Neutrophil (primary cell): Measurements from ENCODE around the gene SHISAL1.

Source experiments
- H3K27ac ChIP-seq: fragments of 200-600 bp; sonication (generic); 2 replicates; pipeline ENCODE4 v1.5.1; 2016; ENCODE audit warnings: mild to moderate bottlenecking, moderate library complexity
- H3K27me3 ChIP-seq: fragments of 200-600 bp; sonication (generic); 2 replicates; pipeline ENCODE4 v1.6.0; 2016; ENCODE audit warnings: mild to moderate bottlenecking
- H3K36me3 ChIP-seq: fragments of 200-600 bp; sonication (generic); 2 replicates; pipeline ENCODE4 v1.5.1; 2017
- H3K4me1 ChIP-seq, 2 experiments: fragments of 200-600 bp in 1 of 2; sonication (generic) in 1 of 2; 1 replicate in 1 of 2; 2 replicates in 1 of 2; pipeline versions ENCODE4 v1.5.1 to v1.6.1; 2013 to 2016; ENCODE audit warnings: low read depth in 1 of 2, low read length in 1 of 2, mild to moderate bottlenecking in 1 of 2, moderate library complexity in 1 of 2; ENCODE audit not compliant: control insufficient read depth in 1 of 2, insufficient read depth in 1 of 2
- H3K4me3 ChIP-seq, 2 experiments: fragments of 200-600 bp in 1 of 2; sonication (generic) in 1 of 2; 1 replicate in 1 of 2; 2 replicates in 1 of 2; pipeline ENCODE4 v1.5.1; 2013 to 2016; ENCODE audit warnings: low read depth in 1 of 2, low read length in 1 of 2, mild to moderate bottlenecking in 1 of 2, moderate library complexity in 1 of 2
- H3K9me3 ChIP-seq: fragments of 200-600 bp; sonication (generic); 2 replicates; pipeline ENCODE4 v1.5.1; 2016
- TF ChIP-seq, protein P1 (sequence below): fragments of 200-600 bp; sonication (generic); IDR thresholded peaks from 2 replicates; pipeline ENCODE4 v1.5.1; 2016; ENCODE audit warnings: antibody characterized with exemption

Gene SHISAL1

DNA sequence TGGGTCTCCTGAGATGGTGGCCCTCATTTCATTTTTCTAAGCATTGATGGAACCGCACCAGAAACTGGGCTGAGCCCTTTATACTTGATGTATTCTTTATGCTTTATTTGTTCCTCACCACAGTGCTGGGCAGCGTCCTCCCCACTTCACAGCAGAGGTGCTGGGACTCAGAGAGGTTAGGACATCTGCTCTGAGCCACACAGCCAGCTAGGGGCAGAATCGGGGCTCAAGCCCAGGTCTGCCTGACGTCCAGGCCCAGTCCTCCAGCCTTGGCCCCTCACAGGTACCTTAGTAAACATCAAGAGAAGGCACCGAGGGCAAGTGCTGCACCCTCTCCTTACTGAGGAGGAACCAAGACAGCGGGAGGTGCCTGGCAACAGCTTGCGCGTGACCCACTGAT lies 20.2 kb upstream of the SHISAL1 start:
- TF ChIP-seq, protein P1, sequence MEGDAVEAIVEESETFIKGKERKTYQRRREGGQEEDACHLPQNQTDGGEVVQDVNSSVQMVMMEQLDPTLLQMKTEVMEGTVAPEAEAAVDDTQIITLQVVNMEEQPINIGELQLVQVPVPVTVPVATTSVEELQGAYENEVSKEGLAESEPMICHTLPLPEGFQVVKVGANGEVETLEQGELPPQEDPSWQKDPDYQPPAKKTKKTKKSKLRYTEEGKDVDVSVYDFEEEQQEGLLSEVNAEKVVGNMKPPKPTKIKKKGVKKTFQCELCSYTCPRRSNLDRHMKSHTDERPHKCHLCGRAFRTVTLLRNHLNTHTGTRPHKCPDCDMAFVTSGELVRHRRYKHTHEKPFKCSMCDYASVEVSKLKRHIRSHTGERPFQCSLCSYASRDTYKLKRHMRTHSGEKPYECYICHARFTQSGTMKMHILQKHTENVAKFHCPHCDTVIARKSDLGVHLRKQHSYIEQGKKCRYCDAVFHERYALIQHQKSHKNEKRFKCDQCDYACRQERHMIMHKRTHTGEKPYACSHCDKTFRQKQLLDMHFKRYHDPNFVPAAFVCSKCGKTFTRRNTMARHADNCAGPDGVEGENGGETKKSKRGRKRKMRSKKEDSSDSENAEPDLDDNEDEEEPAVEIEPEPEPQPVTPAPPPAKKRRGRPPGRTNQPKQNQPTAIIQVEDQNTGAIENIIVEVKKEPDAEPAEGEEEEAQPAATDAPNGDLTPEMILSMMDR: no peak
- Histone ChIP-seq H3K27me3 (peaks cover 98% of the 10 kb centered on the region), H3K4me3 (no peak overlapping the region), H3K36me3 (no peaks in the 10 kb centered on the region), H3K27ac (no peak overlapping the region), H3K4me1 (no peaks in the 10 kb centered on the region), H3K9me3 (no peaks in the 10 kb centered on the region)

DNA sequence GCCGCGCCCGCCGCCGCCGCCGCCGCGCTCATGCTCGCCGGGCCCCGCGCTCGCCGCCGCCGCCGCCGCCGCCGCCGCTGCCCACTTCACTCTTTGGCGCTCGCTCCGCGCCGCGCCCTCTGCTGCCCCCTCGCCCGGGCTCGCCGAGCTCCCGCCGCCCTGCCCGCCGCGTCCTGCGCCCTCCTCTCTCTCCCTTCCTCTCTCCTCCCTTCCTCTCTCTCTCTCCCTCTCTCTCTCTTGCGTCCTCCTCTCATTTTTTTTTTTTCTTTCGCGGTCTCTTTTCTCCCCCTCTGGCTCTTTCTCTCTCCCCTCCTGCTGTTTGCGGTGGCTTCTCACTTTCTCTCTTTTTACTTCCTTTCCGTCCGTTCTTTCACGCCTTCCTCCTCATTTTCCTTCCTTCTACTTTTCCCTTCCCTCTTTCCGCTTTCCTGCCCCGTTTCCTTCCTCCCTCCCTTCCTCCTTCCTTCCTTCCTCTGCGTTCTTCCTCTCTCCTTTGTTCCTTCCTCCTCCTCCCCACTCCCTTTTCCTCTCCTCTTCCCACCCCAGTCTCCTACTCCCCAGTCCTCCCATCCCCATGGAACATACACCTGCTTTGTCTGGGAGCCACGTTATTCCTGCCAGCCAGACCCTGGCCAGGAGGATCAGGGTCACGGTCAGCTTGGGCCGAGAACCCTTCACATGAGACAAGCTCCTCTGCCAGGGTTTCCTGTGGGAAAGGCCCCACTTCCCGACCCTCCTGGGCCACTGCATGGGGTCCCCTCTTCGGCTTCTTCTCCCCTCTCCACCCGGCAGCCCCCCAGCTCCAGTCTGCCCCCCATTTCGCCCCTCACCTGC lies 19.3 kb upstream of the SHISAL1 start:
- TF ChIP-seq, protein P1: no peak
- Histone ChIP-seq H3K4me3 (no peak overlapping the region), H3K36me3 (no peaks in the 10 kb centered on the region), H3K9me3 (no peaks in the 10 kb centered on the region), H3K27me3 (peaks cover 98% of the 10 kb centered on the region), H3K27ac (no peak overlapping the region), H3K4me1 (no peaks in the 10 kb centered on the region)

DNA sequence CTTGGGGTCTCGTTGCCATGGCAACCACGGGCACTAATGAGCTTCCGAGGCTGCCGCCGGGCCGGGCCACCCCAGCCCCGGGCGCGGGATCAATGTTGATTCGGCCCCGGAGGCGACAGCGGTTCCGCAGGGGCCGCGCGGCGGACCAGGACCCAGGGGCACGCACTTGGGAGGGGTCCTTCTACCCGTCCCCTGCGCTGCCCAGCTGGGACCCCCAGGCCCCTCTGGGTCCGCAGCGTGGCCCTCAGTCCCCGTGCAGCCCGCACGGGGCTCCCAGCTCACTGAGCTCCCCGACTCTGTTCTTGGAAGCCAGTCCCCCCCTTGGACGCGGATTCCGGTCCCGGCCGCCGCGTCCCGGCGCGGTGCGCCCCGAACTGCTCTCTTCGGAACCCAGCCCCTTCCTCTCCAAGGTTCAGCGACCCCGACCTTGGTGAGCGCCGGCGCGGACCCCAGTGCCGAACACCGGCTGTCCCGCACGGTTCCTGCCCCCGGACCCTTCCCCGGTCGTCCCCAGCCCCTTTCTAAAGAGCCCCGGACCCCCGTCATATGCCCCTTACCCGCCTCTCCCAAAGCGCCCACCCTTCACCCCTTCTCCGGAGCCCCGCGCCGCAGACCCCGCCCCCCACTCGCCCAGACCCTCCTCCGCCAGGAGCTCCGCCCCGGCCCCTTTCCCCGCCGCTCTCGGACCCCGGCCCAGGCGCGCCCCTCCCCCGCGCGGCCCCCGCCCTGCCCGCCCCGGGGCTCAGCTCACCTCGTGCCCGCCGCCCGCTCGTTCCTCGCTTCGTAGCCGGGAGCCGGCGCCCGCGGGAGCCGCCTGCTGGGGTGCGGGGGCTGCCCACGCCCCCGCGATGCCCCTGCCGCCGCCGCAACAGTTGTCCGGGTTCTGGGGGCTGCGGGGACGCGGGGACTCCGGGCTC lies 18.3 kb upstream of the SHISAL1 start:
- H3K4me3 ChIP-seq: no peak overlapping the region
- H3K4me1 ChIP-seq: no peaks in the 10 kb centered on the region
- TF ChIP-seq, protein P1: no peak
- H3K9me3 ChIP-seq: no peaks in the 10 kb centered on the region
- H3K36me3 ChIP-seq: no peaks in the 10 kb centered on the region
- no peak overlapping the region for H3K27ac ChIP-seq
- peaks cover 98% of the 10 kb centered on the region for H3K27me3 ChIP-seq

GRCh38 chr22:44330188-44330743 lies 17.5 kb upstream of the SHISAL1 start:
- H3K36me3 ChIP-seq: no peaks in the 10 kb centered on the region
- H3K27ac ChIP-seq: no peak overlapping the region
- no peaks in the 10 kb centered on the region for H3K4me1 ChIP-seq
- TF ChIP-seq, protein P1: no peak
- H3K27me3 ChIP-seq: peaks cover 98% of the 10 kb centered on the region
- no peaks in the 10 kb centered on the region for H3K9me3 ChIP-seq
- H3K4me3 ChIP-seq: no peak overlapping the region

GRCh38 chr22:44329179-44329796 lies 16.5 kb upstream of the SHISAL1 start:
- no peak overlapping the region for H3K4me3 ChIP-seq
- no peaks in the 10 kb centered on the region for H3K9me3 ChIP-seq
- peaks cover 98% of the 10 kb centered on the region for H3K27me3 ChIP-seq
- H3K27ac ChIP-seq: no peak overlapping the region
- H3K4me1 ChIP-seq: no peaks in the 10 kb centered on the region
- TF ChIP-seq, protein P1: no peak
- no peaks in the 10 kb centered on the region for H3K36me3 ChIP-seq
